ENCODE data around the gene TRERF1. TPM values are rescaled to one million over a fixed set of nuclear protein-coding genes. Genes with fewer than 3 reads are reported as not detected.

TRERF1 gene
- total RNA-seq, 2 donors from 2014 or later = 9.5 to 34.8 TPM

GRCh38 chr6:42431877-42432276 lies 19.8 kb downstream of the TRERF1 start:
- no peak for TF ChIP-seq POLR2A (IDR thresholded peaks at IDR 0.05)
- TF ChIP-seq POLR2AphosphoS5 (IDR thresholded peaks at IDR 0.05) = no peak
- no peak for TF ChIP-seq CTCF (IDR thresholded peaks at IDR 0.05)
- DNase-seq (ENCODE audit: low spot score) = no peak
- 87% methylated on average over 3 of the region's 3 CpGs for WGBS
- H3K9me3 ChIP-seq = no peaks in the 10 kb centered on the region
- H3K4me1 ChIP-seq (replicated peaks) = no peaks in the 10 kb centered on the region
- H3K36me3 ChIP-seq = no peaks in the 10 kb centered on the region
- H3K27ac ChIP-seq = no peak overlapping the region
- no peak overlapping the region for H3K4me3 ChIP-seq
- H3K27me3 ChIP-seq (replicated peaks; ENCODE audit: insufficient read depth) = no peaks in the 10 kb centered on the region
- intact Hi-C loops (cut with DNase I) = no loop called here

GRCh38 chr6:42431356-42431755 lies 20.4 kb downstream of the TRERF1 start:
- no peak overlapping the region for H3K4me3 ChIP-seq
- no peak overlapping the region for H3K27ac ChIP-seq
- TF ChIP-seq POLR2AphosphoS5 (IDR thresholded peaks at IDR 0.05) (no peak), POLR2A (IDR thresholded peaks at IDR 0.05) (no peak), CTCF (IDR thresholded peaks at IDR 0.05) (no peak)
- intact Hi-C loops (cut with DNase I) = no loop called here
- no peaks in the 10 kb centered on the region for H3K27me3 ChIP-seq (replicated peaks; ENCODE audit: insufficient read depth)
- WGBS = 86% methylated on average over 3 of the region's 3 CpGs
- no peak for DNase-seq (ENCODE audit: low spot score)
- no peaks in the 10 kb centered on the region for H3K9me3 ChIP-seq
- no peaks in the 10 kb centered on the region for H3K4me1 ChIP-seq (replicated peaks)
- no peaks in the 10 kb centered on the region for H3K36me3 ChIP-seq

- no peak for DNase-seq (ENCODE audit: low spot score)
- WGBS = 88% methylated on average over 7 of the region's 7 CpGs
- no peaks in the 10 kb centered on the region for H3K9me3 ChIP-seq
- no peaks in the 10 kb centered on the region for H3K27me3 ChIP-seq (replicated peaks; ENCODE audit: insufficient read depth)
- H3K4me1 ChIP-seq (replicated peaks) = no peaks in the 10 kb centered on the region
- TF ChIP-seq POLR2A (IDR thresholded peaks at IDR 0.05) = no peak
- no peak for TF ChIP-seq POLR2AphosphoS5 (IDR thresholded peaks at IDR 0.05)
- no peak for TF ChIP-seq CTCF (IDR thresholded peaks at IDR 0.05)
- no peak overlapping the region for H3K27ac ChIP-seq
- intact Hi-C loops (cut with DNase I) = no loop called here
- H3K36me3 ChIP-seq = no peaks in the 10 kb centered on the region
- H3K4me3 ChIP-seq = no peak overlapping the region
Measured at GRCh38 chr6:42429836-42430235, 21.9 kb downstream of the TRERF1 start.

GRCh38 chr6:42429042-42429585 lies 22.6 kb downstream of the TRERF1 start:
- intact Hi-C loops (cut with DNase I) = no loop called here
- H3K4me3 ChIP-seq = no peak overlapping the region
- 73% methylated on average over 8 of the region's 8 CpGs for WGBS
- no peak overlapping the region for H3K27ac ChIP-seq
- H3K27me3 ChIP-seq (replicated peaks; ENCODE audit: insufficient read depth) = no peaks in the 10 kb centered on the region
- no peaks in the 10 kb centered on the region for H3K36me3 ChIP-seq
- TF ChIP-seq POLR2A (IDR thresholded peaks at IDR 0.05) = no peak
- TF ChIP-seq CTCF (IDR thresholded peaks at IDR 0.05) = no peak
- no peaks in the 10 kb centered on the region for H3K4me1 ChIP-seq (replicated peaks)
- no peaks in the 10 kb centered on the region for H3K9me3 ChIP-seq
- DNase-seq (ENCODE audit: low spot score) = no peak

GRCh38 chr6:42428326-42429041 lies 23.2 kb downstream of the TRERF1 start:
- Histone ChIP-seq H3K9me3 (no peaks in the 10 kb centered on the region), H3K36me3 (no peaks in the 10 kb centered on the region), H3K27ac (no peak overlapping the region), H3K4me3 (no peak overlapping the region), H3K27me3 (replicated peaks; ENCODE audit: insufficient read depth) (no peaks in the 10 kb centered on the region), H3K4me1 (replicated peaks) (no peaks in the 10 kb centered on the region)
- no peak for TF ChIP-seq POLR2A (IDR thresholded peaks at IDR 0.05)
- TF ChIP-seq POLR2AphosphoS5 (IDR thresholded peaks at IDR 0.05) = no peak
- no peak for TF ChIP-seq CTCF (IDR thresholded peaks at IDR 0.05)
- 61% methylated on average over 7 of the region's 7 CpGs for WGBS
- intact Hi-C loops (cut with DNase I) = no loop called here
- DNase-seq (ENCODE audit: low spot score) = no peak

All from prostate gland (tissue), 2 donors.